GM19023 (cell line): ENCODE data around the gene KMT2B.

Experiments
- ATAC-seq: cut with Tn5 transposase; IDR thresholded peaks from one replicate; pipeline ENCODE4 v1.9.1; 2021; ENCODE audit warnings: mild to moderate bottlenecking, moderate library complexity; ENCODE audit not compliant: unreplicated experiment

The KMT2B gene

DNA sequence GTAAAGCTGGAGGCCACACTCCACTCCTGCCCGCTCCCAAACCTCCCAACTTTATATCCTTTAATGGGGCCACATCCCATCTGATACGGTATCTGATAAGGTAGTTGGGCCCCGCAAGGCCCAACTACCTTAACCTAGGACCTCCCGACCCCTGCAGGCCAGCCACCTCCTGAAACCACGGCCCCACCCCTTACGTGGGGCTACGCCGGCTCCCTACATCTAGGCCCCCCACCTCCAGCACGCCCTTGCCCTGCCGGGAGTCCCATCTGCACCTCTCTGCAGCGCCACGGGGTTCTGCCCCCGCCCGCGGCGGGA lies 22.3 kb downstream of the KMT2B start:
- ATAC-seq = peak; percentile 7

DNA sequence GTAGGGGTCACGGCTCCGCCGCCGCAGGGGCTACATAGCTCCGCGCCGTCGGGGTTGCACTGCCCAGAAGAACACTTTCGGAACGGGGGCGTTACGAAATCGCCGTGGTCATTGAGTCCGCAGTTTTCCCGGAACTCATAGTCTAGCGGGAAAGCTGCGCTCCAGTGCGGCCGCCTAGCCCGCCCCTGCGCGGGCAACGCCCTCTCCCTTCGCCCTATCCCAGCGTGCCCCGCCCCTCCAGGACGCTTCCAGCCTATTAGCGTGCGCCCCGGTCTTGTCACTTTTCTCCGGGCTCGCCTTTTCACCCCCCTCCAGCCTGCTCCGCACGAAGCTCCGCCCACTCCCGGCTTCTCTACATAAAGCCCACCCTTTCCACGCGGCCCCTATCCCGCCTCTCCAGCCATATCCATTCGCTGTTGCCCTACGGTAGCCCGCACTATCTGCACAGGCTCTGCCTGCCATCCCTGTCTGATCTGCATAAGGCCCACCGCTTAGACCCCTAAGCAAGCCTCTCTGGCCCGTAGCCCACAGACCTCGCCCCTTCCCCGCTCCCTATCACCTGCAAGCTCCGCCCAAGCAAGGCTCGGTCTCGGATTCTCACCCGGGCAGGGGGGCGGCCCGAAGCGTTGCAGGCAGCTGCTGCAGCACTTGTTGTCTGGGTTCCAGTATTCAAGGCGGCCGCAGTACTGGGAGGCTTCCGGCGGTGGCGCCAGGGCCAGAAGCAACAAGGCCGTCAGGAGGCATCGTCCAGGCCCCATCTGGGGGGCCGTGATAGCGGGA lies 22.8 kb downstream of the KMT2B start:
- ATAC-seq = peak; percentile 63

DNA sequence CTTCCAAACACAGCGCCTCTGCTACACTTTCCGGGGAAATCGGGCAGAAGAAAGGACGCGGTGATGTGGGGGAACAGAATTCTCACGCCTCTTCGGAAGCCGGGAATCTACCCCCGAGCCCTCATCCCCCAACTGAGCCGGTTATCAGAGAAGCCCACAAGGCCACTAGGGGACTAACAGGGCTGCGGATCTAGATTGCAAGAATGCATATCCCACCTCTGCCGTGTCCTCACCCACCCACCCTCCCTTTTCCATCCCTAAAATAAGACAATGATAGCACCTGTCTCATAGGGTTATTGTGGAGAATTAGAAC lies 23.4 kb downstream of the KMT2B start:
- ATAC-seq = no peak

DNA sequence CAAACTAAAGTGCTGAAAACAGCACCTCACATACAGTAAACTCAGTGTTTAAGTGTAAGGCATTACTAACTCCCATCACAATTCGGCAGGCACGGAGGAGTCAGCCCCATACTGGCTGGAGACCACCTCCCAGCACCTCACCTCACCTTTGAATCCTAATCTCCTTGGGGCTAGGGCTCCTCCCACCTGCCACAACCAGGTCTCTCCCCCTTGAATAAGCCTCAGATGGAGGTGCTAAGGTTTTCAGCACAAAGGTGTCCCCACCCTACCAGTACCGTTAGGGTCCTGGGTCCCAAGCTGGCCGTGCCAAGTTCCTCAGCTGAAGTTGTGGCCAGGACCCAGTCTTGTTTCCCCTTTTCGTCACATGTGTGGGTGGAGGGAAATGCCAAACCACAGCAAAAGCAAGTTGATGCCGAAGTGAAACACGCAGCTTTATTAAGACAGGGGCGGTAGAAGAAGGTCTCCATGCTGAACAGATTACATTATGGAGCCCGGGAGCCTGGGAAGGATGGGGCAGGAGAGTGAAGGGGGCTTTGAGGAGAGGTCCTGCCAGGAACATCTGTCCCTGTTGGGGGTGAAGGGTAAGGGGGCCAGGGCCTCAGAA lies 24.4 kb downstream of the KMT2B start, which contains the start of gene IGFLR1:
Gene IGFLR1 (minus strand): TSS at position 332 of the 604 bp plus-strand sequence. CDS start 1,272 bp downstream, outside the sequence.
- ATAC-seq = no peak

DNA sequence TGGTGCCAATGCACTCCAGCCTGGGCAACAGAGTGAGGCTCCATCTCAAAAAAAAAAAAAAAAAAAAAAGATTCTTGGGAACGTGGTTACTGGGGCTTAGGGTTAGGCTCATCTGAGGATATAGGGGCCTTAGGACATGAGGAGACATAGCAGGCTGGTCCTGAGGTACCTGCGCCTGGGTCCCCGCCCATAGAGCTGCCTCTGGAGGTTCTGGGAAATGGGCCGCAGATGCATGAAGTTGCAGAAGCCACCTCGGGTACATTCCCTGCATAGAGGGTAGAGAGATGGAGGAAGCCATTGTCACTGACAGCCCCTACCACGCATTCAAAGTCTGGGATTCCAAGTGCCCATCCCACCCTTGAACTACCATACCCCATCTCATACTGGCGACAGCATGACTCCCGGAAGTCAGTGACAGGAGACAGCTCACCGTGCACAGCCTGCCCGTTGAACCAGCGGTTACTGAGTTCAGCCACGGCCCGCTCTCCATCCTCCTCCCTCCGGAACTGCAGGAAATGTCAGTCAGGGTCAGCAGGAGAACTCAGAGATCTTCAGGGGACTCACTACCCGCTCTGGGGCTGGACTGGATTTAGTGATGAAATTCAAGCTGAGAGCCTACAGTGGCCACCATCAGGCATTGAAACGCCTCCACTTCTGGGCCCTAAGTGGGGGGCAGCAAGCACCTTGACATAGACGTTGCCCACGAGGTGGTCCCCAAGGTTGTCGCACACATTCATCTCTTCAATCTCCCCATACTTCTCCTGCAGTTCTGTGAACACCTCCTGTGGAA lies 26.0 kb downstream of the KMT2B start:
- ATAC-seq = no peak

DNA sequence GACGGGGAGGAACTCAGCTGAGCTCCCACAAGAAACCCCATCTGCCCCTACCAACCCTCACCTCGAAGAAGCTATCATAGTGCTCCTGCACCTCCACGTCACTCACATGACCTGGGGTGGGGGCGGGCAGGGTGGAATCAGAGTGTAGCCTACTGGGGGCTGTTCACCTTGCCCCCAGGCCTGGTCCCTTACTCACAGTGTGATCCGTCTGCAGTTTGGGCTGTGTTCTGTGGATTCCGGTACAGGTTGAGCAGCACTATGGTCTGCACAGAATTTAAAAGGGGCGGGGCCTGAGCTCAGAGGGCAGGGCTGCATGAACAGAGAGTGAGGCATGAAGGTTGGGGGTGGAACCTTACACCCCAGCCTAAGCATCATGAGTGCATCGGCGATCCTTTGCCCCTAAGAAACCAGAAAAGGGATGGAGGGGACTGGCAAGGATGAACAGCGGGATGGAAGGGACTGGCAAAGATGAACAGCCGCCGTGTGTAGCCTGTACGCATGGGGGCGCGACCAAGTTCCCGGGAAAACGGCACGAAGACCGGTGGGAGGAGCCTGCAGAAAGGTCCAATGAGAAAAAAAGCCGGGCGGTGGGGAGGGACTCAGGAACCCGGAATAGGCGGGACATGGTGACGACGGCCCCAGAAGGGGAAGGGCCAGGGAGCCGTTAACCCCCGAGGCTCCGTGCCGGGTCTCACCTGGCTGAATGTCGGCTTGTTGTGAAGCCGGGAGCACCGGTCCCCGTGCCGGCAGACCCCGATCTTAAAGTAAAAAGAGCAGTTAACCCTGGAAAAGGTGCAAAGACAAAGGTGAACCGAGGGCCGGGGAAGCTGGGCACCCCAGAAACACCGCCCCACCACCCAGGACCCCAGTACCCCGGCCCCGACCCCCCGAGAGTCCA lies 26.9 kb downstream of the KMT2B start:
- peak; percentile 37 for ATAC-seq

DNA sequence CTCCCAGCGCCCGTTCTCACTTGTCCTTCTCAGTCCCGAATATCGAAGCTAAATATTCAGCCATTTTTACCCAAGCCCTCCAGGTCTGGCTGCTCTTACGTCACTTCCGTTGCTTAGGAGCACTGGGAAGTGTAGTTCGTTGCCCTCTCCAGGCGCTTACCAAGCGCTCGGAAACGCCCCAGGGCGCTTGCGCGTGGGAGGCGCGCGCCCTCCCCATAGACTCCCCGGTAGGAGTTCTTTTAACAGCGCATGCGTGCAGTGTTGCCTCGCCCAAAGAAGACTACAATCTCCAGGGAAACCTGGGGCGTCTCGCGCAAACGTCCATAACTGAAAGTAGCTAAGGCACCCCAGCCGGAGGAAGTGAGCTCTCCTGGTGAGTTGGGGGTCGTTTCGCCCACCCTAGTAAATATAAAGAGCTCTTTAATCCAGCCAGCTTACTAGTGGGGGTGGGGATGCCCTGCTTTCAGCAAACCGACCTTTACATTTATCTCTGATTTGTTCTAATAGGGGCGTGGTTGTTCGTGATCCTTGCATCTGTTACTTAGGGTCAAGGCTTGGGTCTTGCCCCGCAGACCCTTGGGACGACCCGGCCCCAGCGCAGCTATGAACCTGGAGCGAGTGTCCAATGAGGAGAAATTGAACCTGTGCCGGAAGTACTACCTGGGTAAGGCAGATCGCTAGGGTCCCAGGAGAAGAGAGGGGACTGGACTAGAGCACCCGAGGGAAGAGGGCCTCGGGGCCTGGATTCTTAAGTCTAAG lies 27.7 kb downstream of the KMT2B start, which contains the start of the genes PSENEN and U2AF1L4:
Gene PSENEN (plus strand): TSS at position 324 of the 759 bp plus-strand sequence. CDS start 280 bp downstream, at position 604.
Gene U2AF1L4 (minus strand): TSS at position 91 of the 759 bp plus-strand sequence. CDS start 27 bp downstream, at position 64.
- ATAC-seq = peak; percentile 44

DNA sequence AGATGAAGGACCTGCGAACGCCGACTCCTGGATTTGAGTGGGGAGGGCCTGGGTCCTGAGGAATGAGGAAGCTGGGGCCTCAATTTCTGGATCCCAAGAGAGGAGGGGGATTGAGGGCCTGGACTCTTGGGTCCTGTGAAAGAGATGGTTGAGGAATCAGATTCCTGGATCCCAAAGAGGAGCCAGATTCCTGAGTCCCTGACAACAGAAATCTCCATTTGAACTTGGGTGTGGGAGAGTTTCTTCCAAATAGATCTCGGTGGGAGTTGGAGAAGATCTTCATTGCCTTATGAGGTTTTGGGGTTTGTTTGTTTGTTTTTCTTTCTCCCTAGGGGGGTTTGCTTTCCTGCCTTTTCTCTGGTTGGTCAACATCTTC lies 28.3 kb downstream of the KMT2B start:
- ATAC-seq = no peak

DNA sequence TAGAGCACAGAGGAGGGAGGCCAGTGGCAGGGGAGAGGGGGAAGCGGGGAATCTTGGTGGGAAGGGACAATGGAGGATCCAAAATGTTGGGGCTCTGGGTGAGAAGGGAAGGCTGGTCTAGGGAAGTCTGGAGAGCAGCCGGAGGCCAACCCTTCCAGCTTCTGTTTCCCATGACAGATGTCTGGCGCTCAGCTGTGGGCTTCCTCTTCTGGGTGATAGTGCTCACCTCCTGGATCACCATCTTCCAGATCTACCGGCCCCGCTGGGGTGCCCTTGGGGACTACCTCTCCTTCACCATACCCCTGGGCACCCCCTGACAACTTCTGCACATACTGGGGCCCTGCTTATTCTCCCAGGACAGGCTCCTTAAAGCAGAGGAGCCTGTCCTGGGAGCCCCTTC lies 28.7 kb downstream of the KMT2B start:
- no peak for ATAC-seq

DNA sequence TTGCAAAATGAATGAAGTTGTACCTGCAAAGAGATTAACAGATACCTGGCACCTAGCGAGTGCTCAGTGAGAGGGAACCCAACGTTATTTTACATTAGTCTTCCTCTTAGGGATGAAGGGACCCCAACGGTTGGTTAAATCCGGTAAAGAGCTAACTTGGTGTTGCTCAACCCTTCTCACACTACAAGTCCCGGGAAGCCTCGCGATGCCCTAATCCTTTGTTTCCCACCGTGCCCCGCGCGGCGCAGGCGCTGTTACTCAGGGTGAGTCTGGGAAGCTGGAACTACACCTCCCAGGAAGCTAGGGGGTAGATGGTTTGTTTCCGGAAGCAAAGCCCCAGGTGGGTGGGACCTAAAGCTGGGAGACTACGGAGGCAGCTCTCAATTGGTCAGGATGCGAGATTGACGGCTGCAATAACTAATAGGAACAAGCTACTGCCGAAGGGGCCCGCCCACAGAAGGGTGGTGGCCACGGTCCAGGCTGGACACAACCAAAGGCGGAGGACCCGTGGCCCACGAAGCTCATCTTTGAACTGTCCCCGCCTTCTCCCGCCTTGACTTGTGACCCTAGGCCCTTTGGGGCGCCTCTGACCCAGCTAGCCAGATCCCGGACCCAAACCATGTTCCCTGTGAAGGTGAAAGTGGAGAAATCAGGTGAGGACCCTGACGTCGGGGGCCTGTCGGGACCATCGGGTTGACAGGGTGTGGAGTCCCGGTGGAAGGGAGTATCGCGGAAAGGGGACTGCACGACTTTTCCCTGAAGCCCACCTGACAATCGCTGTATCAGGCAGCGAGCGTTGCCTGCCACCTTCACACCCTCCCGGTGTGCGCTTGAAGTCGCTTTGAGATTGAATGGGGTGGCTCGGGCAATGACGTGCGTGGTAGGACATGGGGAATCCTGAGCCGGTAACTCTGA lies 30.6 kb downstream of the KMT2B start, which contains the start of gene LIN37:
Gene LIN37 (plus strand): TSS at position 471 of the 915 bp plus-strand sequence. CDS start 149 bp downstream, at position 620.
- ATAC-seq = peak; percentile 65

DNA sequence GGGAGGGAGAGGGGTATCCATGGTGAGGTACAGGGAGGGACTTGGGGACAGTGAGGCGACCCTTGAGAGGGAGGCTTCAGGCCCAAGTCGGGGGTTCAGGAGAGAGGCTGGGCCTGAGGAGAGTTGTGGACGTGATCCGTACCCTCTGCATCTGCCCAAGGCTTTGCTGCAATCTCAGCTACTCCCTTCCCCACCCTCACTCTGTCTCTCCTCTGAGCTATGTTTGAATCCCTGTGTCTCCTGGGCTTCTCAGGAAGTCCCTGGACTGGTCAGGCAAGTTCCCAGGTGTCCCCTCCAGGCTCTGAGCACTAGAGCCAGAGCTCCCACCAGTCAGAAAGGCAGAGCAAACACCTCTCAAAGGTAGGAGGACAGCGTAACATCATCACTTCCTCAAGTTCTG lies 32.4 kb downstream of the KMT2B start:
- ATAC-seq = no peak

DNA sequence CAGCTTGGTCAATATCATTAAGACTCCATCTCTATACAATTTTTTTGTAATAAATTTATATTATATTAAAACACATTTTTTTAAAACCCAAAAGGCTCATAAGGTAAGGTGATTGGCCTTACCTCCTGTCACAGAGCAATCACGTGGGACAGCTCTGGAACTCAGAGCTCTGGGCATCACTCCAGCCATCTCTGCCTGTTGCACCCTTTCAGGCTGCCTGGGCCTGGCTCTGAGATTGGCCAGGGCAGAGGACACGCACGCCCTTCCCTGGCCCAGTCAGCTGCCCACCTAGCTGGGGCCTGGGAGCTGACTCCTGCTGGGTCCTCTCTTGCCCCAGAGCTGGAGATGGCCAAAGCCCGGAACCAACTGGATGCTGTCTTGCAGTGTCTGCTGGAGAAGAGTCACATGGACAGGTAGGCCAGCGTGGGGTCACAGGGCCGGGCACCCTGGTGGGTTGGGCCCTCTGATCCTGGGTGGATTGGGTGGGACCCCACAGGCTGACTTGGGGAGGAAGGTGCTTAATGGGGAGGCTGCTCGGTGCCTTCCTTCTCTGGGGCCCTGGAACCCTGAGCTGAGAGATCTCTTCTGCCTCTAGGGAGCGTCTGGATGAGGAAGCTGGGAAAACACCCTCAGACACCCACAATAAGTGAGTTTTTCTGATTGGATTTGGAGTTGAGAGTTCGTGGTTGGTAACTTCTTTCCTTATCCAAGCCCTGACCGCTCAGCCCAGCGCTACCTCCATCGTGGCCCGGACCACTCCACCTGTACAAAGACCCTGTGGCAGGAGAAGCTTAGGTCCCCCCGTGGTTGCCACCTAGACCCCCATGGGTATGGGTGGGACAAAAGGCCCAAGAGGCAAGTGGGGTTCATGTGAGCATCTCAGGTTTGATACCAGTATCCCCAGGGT lies 34.3 kb downstream of the KMT2B start:
- ATAC-seq = no peak

DNA sequence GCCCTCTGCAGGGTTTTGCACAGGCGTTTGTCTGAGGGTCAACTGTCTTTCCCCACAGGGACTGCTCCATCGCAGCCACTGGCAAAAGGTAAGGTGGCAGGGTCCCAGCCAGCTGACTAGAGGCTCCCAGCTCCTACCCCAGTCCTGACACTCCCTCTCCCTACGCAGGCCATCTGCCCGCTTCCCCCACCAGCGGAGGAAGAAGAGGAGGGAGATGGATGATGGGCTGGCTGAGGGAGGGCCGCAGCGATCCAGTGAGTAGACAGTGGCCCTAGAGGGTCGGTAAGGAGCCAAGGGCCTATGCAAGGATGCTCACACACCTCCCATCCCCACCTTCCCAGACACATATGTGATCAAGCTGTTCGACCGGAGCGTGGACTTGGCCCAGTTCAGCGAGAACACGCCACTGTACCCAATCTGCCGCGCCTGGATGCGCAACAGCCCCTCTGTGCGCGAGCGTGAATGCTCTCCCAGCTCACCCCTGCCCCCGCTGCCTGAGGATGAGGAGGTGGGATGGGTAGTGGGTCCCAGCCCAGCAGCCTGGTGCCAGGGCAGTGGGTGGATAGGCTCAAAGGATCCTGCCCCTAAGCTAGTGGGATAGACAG lies 35.0 kb downstream of the KMT2B start:
- no peak for ATAC-seq

DNA sequence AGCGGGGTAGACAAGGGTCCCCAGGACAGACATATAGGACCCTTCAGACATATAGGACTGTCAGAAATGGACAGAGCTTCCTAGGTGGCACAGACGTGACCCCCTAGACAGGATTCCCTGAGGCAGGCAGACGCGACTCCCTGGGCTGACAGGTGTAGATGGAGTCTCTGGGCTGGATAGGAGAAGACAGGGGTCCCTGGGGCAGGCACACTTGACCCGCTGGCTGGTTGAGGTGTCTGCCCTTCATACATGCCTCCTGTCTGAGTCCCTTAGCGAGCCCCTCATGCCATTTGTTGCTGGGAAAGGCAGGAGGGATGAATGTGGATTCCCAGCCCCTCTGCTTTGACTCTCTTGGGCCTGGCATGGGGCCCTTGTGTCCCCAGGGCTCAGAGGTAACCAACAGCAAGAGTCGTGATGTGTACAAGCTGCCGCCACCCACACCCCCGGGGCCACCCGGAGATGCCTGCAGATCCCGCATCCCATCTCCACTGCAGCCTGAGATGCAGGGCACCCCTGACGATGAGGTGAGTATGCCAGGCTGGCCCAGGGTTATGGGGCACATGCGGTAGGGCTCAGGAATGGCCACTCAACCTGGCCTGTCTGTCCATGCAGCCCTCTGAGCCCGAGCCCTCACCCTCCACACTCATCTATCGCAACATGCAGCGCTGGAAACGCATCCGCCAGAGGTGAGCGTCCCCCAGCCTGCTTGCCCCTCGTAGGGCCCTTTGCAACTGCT lies 36.0 kb downstream of the KMT2B start:
- ATAC-seq = no peak

DNA sequence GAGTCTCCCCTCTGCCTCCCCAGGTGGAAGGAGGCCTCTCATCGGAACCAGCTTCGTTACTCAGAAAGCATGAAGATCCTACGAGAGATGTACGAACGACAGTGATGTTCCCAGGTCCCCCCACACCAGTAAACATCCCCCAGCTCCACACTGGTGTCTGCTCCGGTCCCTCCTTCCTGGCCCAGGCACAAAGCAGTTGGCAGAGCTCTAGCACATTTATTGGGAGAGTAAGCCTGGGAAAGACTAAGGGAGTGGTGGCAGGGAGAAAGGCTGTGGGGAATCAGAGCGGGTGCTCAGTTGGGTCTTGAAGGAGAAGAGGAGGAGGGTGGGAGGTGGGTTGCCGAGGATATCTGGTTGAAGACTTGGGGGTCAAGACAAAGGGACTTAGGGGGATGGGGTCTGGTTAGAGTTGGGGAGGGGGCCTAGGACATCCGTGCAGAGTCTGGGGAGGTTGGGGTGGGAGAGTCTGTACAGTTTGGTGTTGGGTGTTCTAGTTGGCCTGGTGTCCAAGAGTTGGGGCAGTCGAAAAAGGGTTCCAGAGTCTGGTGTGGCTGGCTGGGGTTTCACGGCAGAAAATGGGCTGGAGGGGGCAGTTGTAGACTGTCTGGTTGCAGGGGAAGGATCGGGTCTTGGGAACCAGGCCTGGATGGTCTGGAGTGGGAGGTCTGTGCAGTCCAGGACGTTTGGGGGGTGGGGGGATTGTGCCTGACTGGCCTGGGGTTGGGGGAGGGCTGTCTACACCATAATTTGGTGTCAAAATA lies 36.7 kb downstream of the KMT2B start:
- ATAC-seq = no peak

DNA sequence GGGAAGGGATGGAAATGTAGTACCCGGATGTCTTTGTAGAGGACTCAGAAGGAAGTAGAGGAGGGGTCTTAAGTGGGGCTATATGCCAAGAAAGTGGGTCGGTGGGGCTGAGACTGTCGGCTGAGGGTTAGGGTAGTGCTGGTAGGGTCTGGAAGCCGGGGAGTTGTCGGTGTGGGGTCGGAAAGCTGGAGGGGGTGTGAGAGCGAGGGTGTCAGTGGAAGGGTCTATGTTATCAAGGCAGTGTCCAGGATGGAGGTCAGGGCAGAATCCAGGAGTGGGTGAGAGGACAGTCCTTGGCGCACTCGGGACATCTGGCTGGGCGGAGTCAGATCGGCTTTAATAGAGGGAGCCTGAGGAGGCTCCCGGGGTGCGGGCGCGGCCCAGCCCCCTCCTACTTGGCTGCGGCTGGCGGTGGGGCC lies 37.3 kb downstream of the KMT2B start:
- ATAC-seq = no peak
